Forelimb muscle (tissue), 1 donor: ENCODE results near the gene GPRC5D. TPM values are rescaled to one million over a fixed set of nuclear protein-coding genes. Genes with fewer than 3 reads are reported as not detected.

Experiments used
- DNase-seq: peaks from one replicate; pipeline ENCODE4 v3.0.0-alpha.2; 2013; ENCODE audit warnings: low read depth
- polyA plus RNA-seq: library from polyadenylated mRNA; unstranded; fragments of 120-200 nt; gene quantifications from one replicate; pipeline ENCODE4 v1.2.1, GENCODE V29; 2013; ENCODE audit not compliant: insufficient read length

The GPRC5D gene
- polyA plus RNA-seq, 1 donor = 0.32 TPM

DNA sequence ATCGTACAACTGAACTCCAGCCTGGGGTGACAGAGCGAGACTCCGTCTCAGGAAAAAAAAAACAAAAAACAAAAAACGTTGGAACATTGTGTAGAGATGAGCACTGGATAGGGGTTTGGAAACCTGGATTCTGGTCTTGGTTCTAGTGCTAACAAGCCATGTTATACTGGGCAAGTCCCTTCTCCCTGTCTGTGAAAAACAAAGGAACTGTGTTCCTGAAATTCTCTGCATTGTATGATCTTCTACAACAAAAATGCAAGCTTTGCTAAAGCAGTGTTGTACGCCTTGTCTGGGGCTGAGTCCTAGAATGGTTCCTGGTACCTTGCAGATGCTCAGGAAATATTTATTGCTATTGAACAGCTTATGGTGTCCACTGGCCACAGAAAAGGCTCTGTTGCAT, 13.4 kb downstream of the GPRC5D start:
- no peak for DNase-seq

DNA sequence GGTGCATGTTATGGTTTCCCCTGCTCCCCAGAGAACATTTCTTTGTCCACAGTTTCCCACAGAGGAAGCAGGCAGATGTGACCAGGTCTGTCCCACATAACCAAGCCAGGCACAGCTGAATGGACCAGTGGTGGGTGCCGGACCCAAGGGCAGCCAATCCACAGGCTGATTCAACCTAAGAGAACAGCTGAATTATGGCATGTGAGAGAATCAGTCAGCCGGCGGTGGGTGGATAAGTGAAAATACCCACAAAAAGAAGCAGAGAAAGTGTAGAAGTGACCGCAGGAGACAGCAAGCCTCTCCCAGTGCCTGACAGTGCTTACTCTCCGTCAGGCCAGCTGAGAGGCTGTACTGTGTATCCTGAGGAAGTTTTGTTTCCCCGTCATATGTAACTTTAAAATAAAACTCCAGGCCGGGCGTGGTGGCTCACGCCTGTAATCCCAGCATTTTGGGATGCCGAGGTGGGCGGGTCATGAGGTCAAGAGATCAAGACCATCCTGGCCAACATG, 14.9 kb downstream of the GPRC5D start:
- DNase-seq = no peak

DNA sequence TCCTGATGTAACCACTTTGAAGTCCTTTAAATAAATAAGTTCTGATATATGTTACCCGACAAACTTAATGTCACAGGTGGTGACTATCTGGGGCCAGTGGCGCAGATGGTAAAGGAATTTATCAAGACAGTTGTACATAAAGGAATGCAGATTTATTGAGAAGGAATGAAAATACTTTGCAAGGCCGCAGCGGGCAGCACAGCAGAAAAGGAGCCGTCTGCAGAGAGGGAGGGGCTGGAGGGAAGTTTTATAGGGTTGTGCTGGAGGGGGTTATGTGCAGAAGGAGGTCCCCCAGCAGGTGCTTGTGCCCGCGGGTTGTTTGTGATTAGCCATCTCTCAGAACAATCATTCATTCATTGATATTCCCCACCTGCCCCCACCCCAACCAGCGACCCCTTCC, 17.4 kb downstream of the GPRC5D start:
- DNase-seq = no peak

DNA sequence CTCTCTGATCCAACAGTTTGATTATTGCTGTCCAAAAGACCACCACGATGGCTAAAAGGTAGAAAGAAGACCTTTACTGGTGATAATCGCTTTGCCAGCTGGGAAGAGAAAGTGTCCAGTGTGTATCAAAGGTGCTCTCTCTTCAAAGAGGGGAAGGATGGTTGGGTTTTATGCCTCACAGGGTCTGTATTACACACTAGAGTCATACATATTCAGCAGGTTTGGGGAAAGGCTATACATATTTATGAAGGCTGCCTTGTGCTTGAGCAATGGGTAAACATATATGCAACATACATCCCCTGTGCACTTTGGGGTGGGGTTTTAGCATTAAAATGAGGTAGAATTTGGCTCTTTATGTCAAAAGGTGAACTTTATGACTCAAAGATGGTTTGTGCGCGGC, 18.2 kb downstream of the GPRC5D start:
- no peak for DNase-seq

DNA sequence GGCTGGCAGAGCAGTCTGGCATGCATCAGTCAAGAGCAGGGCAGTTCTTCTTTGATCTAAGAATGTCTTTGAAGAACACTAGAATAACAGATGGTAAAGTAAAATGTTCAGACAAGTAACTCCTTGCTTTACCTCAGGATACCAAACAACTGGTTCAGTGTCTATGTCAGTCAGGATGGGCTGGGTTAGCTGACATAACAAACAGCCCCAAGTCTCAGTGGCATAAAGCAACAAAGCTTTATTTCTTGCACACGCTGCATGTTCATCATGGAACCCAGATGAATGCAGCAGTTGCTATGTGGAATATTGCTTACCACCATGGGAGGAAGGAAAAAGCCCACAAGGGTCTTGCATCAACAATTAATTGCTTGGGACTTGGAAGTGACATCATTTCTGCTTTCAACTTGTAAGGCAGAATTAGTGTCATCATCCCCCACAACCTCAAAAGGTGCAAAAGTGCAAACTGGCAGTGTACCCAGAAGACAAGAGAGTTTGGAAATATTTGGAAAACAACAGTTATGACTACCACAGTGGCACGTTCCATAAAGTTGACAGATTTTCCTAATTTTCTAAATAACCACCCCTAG, 21.2 kb downstream of the GPRC5D start:
- no peak for DNase-seq

DNA sequence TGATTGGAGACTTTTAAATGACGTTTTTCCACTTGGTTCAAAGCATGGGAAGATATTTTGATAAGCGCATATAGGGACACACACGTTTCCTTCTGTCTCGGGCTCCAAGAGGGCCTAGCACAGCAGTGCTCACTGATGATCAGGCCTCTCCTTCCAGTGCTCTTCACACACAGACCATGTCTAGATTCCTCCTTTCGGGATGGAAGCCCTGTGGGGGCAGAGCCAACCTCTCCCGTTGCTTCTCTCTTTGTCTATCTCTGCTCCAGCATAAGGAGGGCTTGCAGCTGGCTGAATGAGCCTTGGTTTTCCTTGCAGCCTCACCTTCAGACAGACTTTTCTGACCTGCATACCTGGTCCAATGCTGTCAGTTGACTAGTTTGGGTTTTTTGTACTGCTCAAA, 22.3 kb downstream of the GPRC5D start:
- DNase-seq = no peak

DNA sequence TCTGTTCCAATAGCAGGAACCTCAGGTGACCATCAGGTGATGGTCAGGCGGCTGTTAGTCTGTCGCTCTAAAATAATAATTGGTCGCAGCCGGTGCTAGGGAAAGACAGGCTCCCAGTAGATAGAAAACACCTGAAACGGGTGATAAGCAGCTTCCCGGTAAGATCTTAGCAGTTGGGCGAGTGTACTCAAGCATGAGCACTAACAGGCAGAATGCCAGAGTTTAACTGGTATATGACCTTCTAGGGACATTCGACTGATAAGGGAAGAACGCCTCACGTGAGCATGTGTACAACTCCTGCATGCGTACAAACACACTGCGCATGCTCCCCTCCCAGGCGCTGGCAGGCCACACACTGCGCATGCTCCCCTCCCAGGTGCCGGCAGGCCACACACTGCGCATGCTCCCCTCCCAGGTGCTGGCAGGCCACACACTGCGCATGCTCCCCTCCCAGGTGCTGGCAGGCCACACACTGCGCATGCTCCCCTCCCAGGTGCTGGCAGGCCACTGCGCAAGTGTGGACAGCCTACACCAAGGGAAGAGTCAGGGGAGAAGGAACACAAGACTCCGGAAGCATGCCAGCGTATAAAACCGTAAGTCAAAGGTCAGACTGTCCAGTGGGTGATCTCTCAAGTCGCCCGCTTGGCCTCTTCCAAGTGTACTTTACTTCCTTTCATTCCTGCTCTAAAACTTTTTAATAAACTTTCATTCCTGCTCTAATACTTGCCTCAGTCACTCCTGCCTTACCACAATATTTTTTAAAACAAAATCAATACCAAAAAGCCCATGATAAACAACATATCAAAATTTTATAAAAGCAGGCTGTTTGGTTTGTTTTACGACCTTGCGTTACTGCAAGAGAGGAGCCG, 24.5 kb downstream of the GPRC5D start:
- DNase-seq = no peak

DNA sequence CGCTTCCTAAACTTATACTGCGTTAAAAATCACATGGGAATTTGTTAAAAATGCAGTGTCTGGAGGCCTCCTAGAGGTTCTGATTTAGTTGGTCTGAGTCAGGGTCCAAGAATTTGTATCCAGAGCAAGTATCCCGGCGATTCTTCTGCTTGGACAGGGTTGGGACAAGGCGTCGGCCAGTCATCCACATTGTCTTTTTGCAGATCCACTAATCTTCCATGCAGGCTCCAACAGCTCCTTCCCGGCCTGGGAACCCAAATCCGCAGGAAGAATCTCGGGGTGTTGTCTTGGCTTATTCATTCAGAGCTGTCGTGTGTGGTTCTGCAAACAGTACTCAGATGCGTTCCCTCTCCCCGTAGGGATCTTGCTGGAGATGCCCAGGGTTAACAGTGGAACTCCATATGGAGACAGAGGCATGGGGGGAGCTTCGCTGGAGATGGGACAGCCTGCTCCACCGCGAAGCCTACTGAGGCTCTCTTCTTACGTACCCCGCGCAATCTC, 25.3 kb downstream of the GPRC5D start:
- no peak for DNase-seq

DNA sequence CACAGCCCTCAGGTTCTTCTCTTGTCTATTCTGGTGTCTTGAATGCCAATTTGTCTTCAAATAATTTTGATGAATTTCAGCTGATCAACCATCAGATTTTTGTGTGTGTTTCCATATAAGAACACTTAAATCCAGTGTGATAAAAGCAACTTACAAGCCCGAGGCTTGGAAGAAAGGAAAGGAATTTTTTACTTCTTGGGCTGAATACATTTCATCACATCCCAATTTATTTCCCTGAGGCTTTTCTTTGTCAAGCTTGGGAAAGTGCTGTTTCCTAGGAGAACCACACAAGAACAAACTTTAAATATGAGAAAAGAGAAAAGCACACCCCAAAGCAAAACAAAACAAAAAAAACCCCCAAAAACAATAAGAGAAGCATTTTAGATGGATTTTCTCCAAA, 26.6 kb downstream of the GPRC5D start:
- DNase-seq = peak; percentile 76

DNA sequence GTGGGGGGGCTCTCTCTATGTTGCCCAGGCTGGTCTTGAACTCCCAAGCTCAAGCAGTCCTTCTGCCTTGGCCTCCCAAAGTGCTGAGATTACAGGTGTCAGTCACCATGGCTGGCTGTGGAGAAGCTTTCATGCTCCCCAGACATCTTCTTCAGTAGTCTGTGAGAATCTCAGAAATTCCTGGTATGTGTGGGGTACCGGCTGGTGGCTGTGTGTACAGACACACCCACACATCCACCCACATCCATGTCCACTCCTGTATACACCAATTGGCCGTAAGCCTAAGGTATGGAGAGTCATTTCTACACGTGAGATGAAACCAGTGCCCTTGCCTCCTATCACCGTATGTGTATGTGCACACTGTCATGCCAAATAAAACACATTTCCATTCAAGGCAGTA, 27.8 kb downstream of the GPRC5D start:
- DNase-seq = no peak

DNA sequence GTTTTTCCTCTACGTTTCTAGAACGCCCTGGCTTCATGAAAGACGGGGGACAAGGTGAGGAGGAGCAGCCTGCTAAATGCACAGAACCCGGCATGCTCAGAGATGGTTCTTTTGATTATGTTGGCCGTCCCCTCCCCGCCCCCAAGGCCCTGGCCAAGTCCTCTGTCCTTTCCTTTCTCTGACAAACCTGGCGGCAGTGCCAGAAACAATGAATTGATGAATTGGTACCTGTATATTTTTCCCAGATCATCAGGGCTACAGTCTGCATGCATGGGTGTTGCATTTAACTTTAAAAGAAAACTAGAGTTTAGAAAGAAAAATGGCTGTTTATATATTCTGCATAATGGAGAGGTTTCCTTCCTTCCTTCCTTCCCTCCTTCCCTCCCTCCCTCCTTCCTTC, 29.0 kb downstream of the GPRC5D start:
- DNase-seq = no peak

DNA sequence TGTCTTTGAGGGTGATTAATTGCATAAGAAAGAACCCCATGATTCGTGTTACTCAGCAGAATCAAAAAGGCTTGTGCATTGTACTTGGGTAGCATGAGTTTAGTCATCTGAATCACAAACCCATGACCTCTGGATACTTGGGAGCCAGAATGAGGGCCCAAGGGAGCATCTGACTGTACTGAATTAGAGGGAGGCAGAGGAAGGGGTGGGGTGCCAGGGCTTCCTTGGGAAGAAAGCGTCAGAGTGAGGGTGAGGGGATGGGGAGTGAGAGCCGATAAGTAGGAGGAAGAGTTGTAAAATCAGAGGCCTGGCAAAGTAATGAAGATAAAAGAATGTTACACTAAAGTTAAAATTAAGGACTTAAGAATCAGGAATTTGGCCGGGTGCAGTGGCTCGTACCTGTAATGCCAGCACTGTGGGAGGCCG, 29.8 kb downstream of the GPRC5D start:
- no peak for DNase-seq

DNA sequence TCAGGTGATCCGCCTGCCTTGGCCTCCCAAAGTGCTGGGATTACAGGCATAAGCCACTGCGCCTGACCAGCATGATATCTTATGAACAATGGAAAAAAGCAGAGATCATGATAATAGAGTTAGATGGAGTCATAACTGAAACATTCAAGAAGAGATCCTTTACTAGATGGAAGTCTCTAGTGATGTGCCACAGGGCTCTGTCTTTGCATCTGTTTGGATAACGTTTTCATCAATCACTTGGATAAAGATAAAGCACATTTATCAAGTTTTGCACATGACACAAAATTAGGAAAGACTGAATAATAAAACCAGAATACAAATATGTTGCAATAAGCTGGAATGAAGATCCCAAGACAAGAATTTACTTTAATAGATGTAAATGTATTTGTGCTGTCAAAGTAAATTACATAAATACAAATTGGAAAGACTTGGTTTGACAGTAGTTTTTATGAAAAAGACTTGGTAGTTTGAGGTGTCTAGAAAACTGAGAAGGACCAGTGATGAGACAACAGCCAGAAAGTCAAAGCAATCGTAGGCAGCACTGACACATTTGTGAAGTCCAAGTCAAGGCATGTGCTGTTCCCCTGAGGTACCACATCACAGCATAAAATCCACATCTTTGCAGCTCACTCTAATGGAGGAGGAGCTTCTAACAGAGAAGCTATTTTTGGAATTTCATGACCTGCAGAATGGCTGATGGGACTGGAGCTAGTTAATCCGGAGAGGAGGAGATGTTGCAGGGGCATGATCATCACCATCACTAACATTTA, 32.1 kb downstream of the GPRC5D start:
- DNase-seq = no peak

DNA sequence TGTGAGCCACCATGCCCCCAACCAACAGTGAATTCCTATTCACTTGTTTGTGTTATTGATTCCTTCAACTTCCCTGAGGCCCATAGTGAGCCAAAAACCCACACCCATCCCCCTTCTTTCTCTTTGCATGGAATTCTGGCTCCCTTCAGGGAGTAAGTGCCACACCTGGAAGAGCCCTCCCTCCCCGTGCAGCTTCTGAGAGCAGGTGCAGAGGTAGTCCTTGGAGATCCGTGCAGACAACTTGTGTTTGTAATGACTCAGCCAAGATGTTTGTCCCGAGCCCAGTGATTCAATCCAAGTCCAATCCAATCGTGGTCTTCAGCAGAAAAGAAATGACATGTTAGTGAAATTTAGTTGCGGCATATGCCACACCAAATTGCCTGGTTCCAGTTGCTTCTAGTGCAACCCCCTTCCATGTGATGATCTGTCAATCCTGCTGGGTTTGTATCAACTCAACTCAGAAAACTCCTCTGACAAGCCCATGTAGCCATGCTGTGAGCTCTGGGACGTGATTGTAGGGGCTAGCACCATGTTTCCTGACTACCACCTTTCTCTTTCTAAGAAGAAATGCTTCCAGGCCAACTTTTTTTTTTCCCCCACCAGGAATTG, 33.1 kb downstream of the GPRC5D start:
- DNase-seq = no peak

DNA sequence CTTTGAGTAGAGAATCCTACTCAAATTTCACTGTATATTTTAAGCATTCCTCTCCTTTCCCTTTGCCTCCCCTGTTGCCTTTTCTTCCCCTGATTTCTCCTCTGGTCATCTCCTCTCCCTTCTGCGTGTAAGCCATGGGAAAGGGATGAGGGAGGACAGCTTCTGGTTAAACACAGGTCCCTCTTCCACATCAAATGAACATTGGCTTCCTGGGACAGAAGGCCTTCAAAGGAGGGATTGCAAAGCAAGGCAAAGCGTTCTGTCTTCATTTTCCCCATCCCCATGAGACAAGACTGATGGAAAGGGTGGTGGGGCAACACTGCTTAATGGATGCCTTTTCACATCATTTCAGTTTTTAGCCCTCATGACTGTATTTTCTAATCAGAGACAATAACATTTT, 34.5 kb downstream of the GPRC5D start:
- no peak for DNase-seq

DNA sequence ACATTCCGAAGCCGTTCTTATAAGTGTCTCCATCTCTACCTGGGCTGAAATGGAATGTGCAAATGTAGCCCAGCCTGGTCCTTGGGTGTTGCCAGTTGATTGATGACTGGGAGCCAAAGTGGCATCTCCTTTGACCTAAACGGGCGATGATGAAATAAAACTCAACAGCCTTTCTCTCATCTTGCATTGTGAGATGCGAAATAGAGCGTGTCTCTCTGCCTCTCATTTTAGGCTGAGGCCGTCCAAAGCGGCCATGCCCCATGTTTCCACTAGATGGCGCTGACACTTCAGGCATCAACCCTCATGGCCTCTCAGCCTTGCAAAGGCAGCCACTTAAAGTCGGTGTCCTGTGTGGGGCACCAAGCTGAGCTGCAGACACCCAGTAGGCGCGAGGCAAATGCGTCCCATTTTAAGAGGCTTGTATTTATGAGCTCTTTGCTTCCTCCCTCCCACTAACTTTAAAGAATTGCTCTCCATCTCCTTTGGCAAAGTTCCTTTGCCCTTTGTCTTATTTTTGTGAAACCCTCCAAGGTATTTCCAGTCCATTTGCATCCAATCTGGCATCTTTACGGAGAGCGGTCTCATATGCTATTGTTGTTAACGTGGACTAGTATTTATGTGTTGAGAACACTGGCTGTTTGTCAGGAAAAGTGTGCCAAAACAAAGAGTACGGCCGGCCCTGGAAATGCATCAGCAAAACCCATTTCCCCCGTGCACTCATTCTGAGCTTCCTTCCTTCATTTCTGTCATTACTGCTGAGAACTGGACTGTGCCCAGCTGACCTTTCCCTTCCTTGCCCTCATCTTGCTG, 35.6 kb downstream of the GPRC5D start:
- DNase-seq = peak; percentile 79

DNA sequence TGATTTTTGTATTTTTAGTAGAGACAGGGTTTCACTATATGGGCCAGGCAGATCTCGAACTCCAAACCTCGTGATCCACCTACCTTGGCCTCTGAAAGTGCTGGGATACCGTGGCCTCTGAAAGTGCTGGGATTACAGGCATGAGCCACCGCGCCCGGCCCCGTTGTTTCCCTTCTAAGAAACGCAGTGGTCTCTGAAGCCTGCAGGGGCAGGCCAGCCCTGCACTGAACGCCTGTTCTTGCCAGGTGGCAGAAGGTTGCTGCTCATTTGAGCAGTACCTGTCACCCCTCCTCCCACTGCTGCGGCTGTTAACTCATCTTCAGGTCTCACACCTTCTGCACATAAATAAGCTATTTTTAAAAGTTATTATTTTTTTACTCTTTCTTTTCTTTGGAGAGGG, 36.3 kb downstream of the GPRC5D start:
- DNase-seq = no peak

DNA sequence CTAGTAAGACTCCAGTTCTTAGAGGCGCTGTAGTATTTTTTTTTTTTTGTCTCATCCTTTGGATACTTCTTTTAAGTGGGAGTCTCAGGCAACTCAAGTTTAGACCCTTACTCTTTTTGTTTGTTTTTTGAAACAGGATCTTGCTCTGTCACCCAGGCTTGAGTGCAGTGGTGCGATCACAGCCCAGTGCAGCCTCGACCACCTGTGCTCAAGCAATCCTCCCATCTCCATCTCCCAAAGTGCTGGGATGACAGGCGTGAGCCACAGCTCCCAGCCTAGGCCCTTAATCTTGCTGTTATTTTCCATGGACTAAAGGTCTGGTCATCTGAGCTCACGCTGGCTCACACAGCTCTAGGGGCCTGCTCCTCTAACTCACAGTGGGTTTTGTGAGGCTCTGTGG, 39.3 kb downstream of the GPRC5D start:
- DNase-seq = no peak

DNA sequence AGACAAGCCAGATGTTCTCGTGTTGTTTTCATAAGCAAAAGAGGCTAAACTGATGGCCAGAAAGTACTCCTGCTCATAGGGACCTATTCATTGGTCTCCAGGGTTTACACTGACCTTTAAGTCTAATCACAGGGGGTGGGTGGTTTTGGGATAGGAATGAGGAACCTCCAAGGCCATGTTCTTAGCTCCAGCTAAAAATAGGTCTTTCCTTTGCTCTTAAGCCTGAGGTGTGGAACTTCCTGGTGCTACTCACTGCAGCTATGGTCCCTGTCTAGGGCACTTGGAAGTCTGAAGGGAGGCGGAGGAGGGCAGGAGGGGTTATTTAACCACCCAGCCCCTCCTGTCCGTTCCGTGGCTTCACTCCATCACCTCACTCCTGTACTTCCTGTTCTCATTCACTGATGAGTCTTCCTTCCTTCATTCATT, 42.0 kb downstream of the GPRC5D start:
- no peak for DNase-seq

DNA sequence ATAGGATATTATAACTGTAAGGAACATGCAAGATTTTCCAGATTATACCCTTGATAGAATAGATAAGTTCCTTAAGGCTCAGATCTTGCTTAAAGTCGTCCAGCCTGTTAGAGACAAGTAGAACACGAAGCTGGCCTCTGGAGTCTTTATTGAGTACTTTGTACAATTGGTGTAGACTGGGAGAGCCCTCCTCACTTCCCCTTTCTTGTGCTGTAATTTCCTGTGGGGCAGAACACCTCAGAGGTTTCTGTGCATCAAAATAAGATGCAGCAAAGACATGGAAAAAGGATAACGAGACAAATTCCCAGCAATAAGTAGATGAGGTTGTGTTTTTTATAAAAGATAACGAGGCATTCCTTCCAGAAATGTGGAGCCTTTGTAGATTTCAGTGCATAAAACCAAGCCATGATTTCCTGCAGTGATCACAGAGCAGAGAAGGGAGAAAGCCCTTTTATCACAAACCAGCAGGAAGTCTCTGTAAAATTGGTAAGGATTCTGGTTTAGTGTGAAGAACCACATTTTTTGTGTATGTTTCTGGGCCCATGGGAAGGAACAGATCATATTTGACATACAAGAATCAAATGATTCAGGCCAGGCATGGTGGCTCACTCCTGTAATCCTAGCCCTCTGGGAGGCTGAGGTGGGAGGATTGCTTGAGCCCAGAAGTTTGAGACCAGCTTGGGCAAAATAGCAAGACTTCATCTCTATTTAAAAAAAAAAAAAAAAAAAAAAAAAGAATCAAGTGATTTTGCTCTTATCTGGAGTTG, 42.6 kb downstream of the GPRC5D start:
- DNase-seq = no peak
